OCI-LY7 (cell line): ENCODE measurements around the gene GNG14. TPM values are rescaled to one million over a fixed set of nuclear protein-coding genes. Genes with fewer than 3 reads are reported as not detected.

Source experiments
- BruUV-seq: library from RNA; stranded (reverse); fragments of 400-500 nt; replicated peaks from 2 replicates; lab custom pipeline; 2021; lab: Mats Ljungman, UMichigan
- CTCF ChIA-PET: fragments of 300-600 bp; sonication (Branson Sonifier 250); formaldehyde crosslinking; loops from one replicate; lab custom pipeline; 2022; ENCODE audit warnings: antibody characterized with exemption; ENCODE audit not compliant: unreplicated experiment; lab: Charles Lee
- POLR2A ChIA-PET: fragments of 300-600 bp; sonication (Branson Sonifier 250); formaldehyde crosslinking; loops from one replicate; lab custom pipeline; 2022; ENCODE audit warnings: antibody characterized with exemption; lab: Charles Lee
- DNase-seq: peaks from one replicate; pipeline ENCODE4 v3.0.0-alpha.2; 2015; ENCODE audit warnings: low spot score
- H2AFZ ChIP-seq: fragments of 200-600 bp; sonication (generic), shearing (Covaris generic); 2 replicates; pipeline ENCODE4 v1.6.1; 2014; ENCODE audit warnings: mild to moderate bottlenecking, antibody characterized with exemption, low read length, moderate library complexity
- H3K27ac ChIP-seq: fragments of 200-600 bp; sonication (generic); 2 replicates; pipeline ENCODE4 v1.5.1; 2014; ENCODE audit warnings: mixed run types, low read depth, mild to moderate bottlenecking, moderate library complexity, low read length, inconsistent platforms; ENCODE audit not compliant: poor library complexity, severe bottlenecking
- H3K36me3 ChIP-seq: fragments of 200-600 bp; sonication (generic); 2 replicates; pipeline ENCODE4 v1.6.1; 2014; ENCODE audit warnings: mild to moderate bottlenecking, antibody characterized with exemption, low read length, moderate library complexity, mixed read lengths; ENCODE audit not compliant: insufficient read depth
- H3K4me1 ChIP-seq: fragments of 200-600 bp; sonication (generic); 2 replicates; pipeline ENCODE4 v1.5.1; 2014; ENCODE audit warnings: mild to moderate bottlenecking, low read length; ENCODE audit not compliant: insufficient read depth, poor library complexity, severe bottlenecking
- H3K4me2 ChIP-seq: fragments of 200-600 bp; sonication (generic); 2 replicates; pipeline ENCODE4 v1.6.1; 2014; ENCODE audit warnings: mild to moderate bottlenecking, low read length
- H3K4me3 ChIP-seq: fragments of 200-600 bp; sonication (generic); 2 replicates; pipeline ENCODE4 v1.5.1; 2014; ENCODE audit warnings: mild to moderate bottlenecking, low read depth, low read length; ENCODE audit not compliant: poor library complexity, severe bottlenecking
- H3K79me2 ChIP-seq: fragments of 200-600 bp; sonication (generic); 2 replicates; pipeline ENCODE4 v1.6.1; 2016; ENCODE audit warnings: low read depth, mild to moderate bottlenecking, low read length, moderate library complexity, mixed read lengths; ENCODE audit not compliant: insufficient read depth
- H3K9me2 ChIP-seq: fragments of 200-600 bp; sonication (generic); 2 replicates; pipeline ENCODE4 v1.6.1; 2016; ENCODE audit warnings: mild to moderate bottlenecking, low read length, mixed read lengths; ENCODE audit not compliant: insufficient read depth
- H3K9me3 ChIP-seq: fragments of 200-600 bp; sonication (generic); 2 replicates; pipeline ENCODE4 v1.6.1; 2014; ENCODE audit warnings: mild to moderate bottlenecking, mixed run types, low read length, mixed read lengths
- H4K20me1 ChIP-seq: fragments of 200-600 bp; sonication (generic); 2 replicates; pipeline ENCODE4 v1.6.1; 2014; ENCODE audit warnings: mild to moderate bottlenecking, antibody characterized with exemption, low read length, moderate library complexity, mixed read lengths; ENCODE audit not compliant: insufficient read depth
- EZH2phosphoT487 ChIP-seq: fragments of 200-600 bp; sonication (generic); IDR thresholded peaks from 2 replicates; pipeline ENCODE4 v1.6.1; 2018; ENCODE audit warnings: low read depth, borderline replicate concordance, mild to moderate bottlenecking, mixed run types, antibody characterized with exemption, low read length, moderate library complexity, mixed read lengths
- intact Hi-C: fragments of 100-400 bp; cut with micrococcal nuclease; formaldehyde crosslinking; loops from one replicate; pipeline ENCODE4 v1.10.0; 2022; ENCODE audit not compliant: unreplicated experiment
- total RNA-seq, 2 experiments: library from RNA; depleted of rRNA in 1 of 2; stranded (reverse); fragments of >200 nt in 1 of 2; shearing (Covaris generic) in 1 of 2; gene quantifications; 2 replicates each; pipeline ENCODE4 v1.2.3, GENCODE V29; 2014 to 2022
- TF ChIP-seq, protein P1 (sequence below): fragments of 200-600 bp; sonication (generic); conservative IDR thresholded peaks from 2 replicates; pipeline ENCODE4 v1.5.1; 2014; ENCODE audit warnings: mild to moderate bottlenecking, antibody characterized with exemption, low read length, moderate library complexity, mixed read lengths

GNG14 gene
- total RNA-seq, 2 experiments from 2014 or later, result 0.93 TPM; not detected in 1

DNA sequence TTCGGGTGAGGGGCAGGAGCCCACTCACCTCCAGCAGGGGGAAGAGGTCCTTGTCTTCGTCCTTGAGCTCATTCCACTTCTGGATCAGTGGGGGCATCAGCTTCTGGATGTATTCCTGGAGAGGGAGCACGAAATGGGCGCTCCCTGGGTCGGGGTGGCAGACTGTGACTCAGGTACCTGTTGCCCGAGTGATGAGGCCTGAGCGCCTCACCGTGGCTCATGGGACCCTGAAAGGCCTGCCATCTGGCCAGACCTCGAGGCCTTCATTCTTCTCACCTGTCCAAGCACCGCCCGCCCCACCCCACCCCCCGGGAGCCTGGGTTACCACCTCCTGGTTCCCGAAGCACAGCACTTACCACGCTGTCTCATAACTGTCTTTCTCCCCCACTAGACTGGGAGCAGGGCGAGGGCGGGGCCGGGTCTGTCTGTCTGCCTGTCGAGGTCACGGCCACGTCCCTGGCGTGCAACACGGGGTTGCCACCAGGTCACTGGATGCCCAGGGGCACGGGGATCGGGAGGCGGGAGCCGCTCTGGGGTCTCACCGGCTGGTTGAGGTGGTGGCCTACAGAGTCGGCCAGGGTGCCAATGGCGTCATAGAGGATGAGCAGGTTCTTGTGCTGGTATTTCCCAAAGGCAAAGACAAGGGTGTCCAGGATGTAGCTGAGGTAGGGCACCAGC, 18.0 kb downstream of the GNG14 start:
- intact Hi-C loops, result no loop called here
- no peaks in the 10 kb centered on the region for H3K9me3 ChIP-seq
- no peaks in the 10 kb centered on the region for H3K4me1 ChIP-seq
- H2AFZ ChIP-seq, result no peak overlapping the region
- DNase-seq, result no peak
- BruUV-seq, result no TSS peak
- H4K20me1 ChIP-seq, result no peaks in the 10 kb centered on the region
- no peaks in the 10 kb centered on the region for H3K79me2 ChIP-seq
- CTCF ChIA-PET, result no interaction called here
- no peaks in the 10 kb centered on the region for H3K9me2 ChIP-seq
- TF ChIP-seq, protein P1, sequence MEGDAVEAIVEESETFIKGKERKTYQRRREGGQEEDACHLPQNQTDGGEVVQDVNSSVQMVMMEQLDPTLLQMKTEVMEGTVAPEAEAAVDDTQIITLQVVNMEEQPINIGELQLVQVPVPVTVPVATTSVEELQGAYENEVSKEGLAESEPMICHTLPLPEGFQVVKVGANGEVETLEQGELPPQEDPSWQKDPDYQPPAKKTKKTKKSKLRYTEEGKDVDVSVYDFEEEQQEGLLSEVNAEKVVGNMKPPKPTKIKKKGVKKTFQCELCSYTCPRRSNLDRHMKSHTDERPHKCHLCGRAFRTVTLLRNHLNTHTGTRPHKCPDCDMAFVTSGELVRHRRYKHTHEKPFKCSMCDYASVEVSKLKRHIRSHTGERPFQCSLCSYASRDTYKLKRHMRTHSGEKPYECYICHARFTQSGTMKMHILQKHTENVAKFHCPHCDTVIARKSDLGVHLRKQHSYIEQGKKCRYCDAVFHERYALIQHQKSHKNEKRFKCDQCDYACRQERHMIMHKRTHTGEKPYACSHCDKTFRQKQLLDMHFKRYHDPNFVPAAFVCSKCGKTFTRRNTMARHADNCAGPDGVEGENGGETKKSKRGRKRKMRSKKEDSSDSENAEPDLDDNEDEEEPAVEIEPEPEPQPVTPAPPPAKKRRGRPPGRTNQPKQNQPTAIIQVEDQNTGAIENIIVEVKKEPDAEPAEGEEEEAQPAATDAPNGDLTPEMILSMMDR, result no peak
- no peak for TF ChIP-seq EZH2phosphoT487
- H3K27ac ChIP-seq, result no peak overlapping the region
- H3K4me3 ChIP-seq, result no peak overlapping the region
- POLR2A ChIA-PET, result no interaction called here
- H3K36me3 ChIP-seq, result peaks cover 99% of the 10 kb centered on the region
- H3K4me2 ChIP-seq, result no peak overlapping the region

DNA sequence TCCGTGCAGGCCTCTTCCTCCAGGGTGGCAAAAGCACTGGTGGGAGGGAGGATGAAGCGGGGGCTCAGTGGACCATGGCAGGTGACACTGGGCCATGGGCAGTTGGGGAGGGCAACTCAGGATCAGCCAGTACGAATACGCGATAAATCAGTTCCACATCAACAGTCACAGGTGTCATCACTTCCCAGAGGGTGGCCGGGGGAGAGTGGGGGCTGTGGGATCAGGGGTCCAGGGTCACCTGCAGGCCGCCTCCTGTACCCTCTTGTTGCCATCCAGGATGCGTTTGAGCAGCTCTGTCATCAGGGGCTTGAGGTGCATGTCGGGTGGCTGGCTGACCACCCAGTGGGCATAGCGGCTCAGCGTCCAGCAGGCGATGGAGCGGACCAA, 18.5 kb downstream of the GNG14 start:
- peaks cover 99% of the 10 kb centered on the region for H3K36me3 ChIP-seq
- CTCF ChIA-PET, result no interaction called here
- POLR2A ChIA-PET, result no interaction called here

DNA sequence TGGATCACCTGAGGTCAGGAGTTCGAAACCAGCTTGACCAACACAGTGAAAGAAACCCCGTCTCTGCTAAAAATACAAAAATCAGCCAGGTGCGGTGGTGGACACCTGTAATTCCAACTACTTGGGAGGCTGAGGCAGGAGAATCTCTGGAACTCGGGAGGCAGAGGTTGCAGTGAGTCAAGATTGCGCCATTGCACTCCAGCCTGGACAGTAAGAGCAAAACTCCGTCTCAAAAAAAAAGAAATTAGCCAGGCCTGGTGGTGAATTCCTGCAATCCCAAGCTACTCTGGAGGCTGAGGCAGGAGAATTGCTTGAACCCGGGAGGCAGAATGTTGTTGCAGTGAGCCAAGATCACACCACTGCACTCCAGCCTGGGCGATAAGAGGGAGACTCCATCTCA, 20.8 kb downstream of the GNG14 start:
- Histone ChIP-seq H2AFZ (no peak overlapping the region), H3K4me2 (no peak overlapping the region), H4K20me1 (no peaks in the 10 kb centered on the region), H3K27ac (no peak overlapping the region), H3K79me2 (no peaks in the 10 kb centered on the region), H3K9me2 (no peaks in the 10 kb centered on the region), H3K9me3 (no peaks in the 10 kb centered on the region), H3K36me3 (peaks cover 95% of the 10 kb centered on the region), H3K4me3 (no peak overlapping the region), H3K4me1 (no peaks in the 10 kb centered on the region)
- BruUV-seq, result no TSS peak
- CTCF ChIA-PET, result no interaction called here
- no peak for DNase-seq
- TF ChIP-seq, protein P1, result no peak
- no peak for TF ChIP-seq EZH2phosphoT487
- intact Hi-C loops, result no loop called here
- POLR2A ChIA-PET, result no interaction called here

More for the DNA sequence above, 18.5 kb downstream of the GNG14 start:
- no peaks in the 10 kb centered on the region for H3K9me3 ChIP-seq
- H3K9me2 ChIP-seq, result no peaks in the 10 kb centered on the region
- BruUV-seq, result no TSS peak
- H3K79me2 ChIP-seq, result no peaks in the 10 kb centered on the region
- H3K4me3 ChIP-seq, result no peak overlapping the region
- H3K4me2 ChIP-seq, result no peak overlapping the region
- intact Hi-C loops, result no loop called here
- H3K27ac ChIP-seq, result no peak overlapping the region
- H2AFZ ChIP-seq, result no peak overlapping the region
- H4K20me1 ChIP-seq, result no peaks in the 10 kb centered on the region
- no peak for DNase-seq
- TF ChIP-seq, protein P1, result no peak
- TF ChIP-seq EZH2phosphoT487, result no peak
- no peaks in the 10 kb centered on the region for H3K4me1 ChIP-seq
